ENCODE data around the gene TNNI3K. TPM values are rescaled to one million over a fixed set of nuclear protein-coding genes. Genes with fewer than 3 reads are reported as not detected.

The TNNI3K gene
- polyA plus RNA-seq, 3 donors, result 0.16 to 1.7 (median 0.70) TPM

- 78 to 91% (median 91%) methylated on average over 3 of the region's 3 CpGs for WGBS, 3 donors
- H3K27ac ChIP-seq (ENCODE audit: low read depth, low read length), result no peak overlapping the region
These were observed 348.2 kb downstream of the TNNI3K start for GRCh38 chr1:74583397-74583796.

DNA sequence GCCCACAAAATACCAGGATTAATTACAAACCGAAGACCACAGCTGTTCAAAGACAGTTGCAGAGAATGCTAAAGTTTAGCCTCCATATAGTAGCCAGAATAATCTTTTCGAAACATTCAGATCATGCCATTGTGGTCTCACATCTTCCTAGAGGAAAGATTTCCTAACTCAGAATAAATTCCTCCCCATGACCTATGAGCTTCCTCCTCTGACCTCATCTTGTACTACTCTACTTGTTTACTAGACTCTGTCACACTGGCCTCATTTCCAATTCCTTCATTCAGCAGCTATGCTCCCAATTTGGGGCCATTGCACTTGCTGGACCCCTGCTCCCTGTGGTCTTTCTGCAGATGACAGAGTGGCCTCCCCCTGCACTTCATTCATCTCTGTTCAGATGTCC is 349.0 kb downstream of the TNNI3K start:
- H3K27ac ChIP-seq (ENCODE audit: low read depth, low read length), result no peak overlapping the region
- WGBS, 3 donors, result 49 to 79% (median 74%) methylated on average over 2 of the region's 2 CpGs

- H3K27ac ChIP-seq (ENCODE audit: low read depth, low read length), result no peak overlapping the region
- 57 to 79% (median 68%) methylated on average over 4 of the region's 4 CpGs for WGBS, 3 donors
These were observed 351.2 kb downstream of the TNNI3K start for GRCh38 chr1:74586253-74586897.

DNA sequence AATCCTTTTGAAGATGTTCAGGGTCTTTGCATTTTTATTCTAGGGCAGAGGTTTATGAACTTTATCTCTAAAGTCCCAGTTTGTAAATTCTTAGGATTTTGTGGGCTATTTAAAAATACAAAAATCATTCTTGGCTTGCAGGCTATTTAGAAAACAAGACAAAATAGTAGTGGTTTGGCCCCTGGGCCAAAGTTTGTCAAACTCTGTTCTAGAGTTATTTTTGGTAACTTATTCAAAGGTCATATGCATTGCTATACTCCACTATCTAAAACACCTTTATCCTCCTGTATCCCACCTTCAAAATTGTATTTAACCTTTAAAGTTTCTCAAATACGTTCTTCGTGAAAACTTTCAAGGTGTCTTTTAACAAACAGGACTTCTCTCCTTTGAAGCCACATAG is 352.7 kb downstream of the TNNI3K start:
- WGBS, 3 donors, result 87 to 93% (median 92%) methylated on average over 2 of the region's 2 CpGs

DNA sequence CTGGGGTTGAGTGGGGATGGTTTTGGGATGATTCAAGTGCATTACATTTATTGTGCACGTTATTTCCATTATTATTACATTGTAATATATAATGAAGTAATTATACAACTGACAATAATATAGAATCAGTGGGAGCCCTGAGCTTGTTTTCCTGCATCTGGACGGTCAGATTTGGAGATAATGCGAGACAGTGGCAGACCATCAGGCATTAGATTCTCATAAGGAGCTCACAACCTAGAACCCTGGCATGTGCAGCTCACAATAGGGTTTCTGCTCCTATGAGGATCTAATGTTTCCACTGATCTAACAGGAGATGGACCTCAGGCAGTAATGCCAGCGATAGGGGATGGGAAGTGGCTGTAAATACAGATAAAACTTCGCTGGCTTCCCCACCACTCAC is 355.1 kb downstream of the TNNI3K start:
- H3K27ac ChIP-seq (ENCODE audit: low read depth, low read length), result no peak overlapping the region
- WGBS, 3 donors, result 70 to 87% (median 83%) methylated on average over 5 of the region's 5 CpGs

More for the DNA sequence above, 352.7 kb downstream of the TNNI3K start:
- no peak overlapping the region for H3K27ac ChIP-seq (ENCODE audit: low read depth, low read length)

DNA sequence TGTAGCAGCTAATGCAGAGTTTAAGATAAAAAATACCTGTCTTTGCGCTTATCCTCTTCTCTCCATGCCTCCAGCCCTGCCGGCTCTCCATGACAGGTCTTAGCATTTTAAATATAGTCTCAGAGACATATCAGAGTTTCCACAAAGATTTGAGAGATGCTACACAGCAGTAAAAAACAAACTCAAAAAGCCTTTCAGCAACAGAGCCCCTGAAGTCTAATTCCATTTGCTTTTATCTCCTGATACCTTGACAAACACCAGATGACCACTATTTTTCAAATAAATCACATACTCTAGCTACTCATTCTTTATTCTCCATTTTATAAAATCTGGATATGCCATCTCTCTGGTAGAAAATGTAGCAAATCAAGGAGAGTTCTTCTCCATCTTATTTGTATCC is 356.8 kb downstream of the TNNI3K start:
- WGBS, 3 donors, result 58 to 73% (median 72%) methylated on average over 2 of the region's 2 CpGs
- no peak overlapping the region for H3K27ac ChIP-seq (ENCODE audit: low read depth, low read length)

- 58 to 80% (median 74%) methylated on average over 5 of the region's 5 CpGs for WGBS, 3 donors
These were observed 357.6 kb downstream of the TNNI3K start for GRCh38 chr1:74592580-74593355.

More at GRCh38 chr1:74592580-74593355, 357.6 kb downstream of the TNNI3K start:
- no peak overlapping the region for H3K27ac ChIP-seq (ENCODE audit: low read depth, low read length)

Other genes starting within 250 kb of the TNNI3K start
- gene LRRIQ3, start 37.2 kb upstream of the TNNI3K start, polyA plus RNA-seq, result 1 to 10 TPM in 1 of 3 donors, under 1 TPM in 2; 0.32 to 1.3 (median 0.56) TPM
- gene FPGT, start 37.1 kb upstream of the TNNI3K start, polyA plus RNA-seq, result 1 to 10 TPM; 5.3 to 8.3 (median 8.0) TPM

Data from adipose tissue (tissue), 3 donors.